CD1c-positive myeloid dendritic cell (primary cell): ENCODE measurements around the gene CENPO.

Experiments used
- DNase-seq: peaks from one replicate; pipeline ENCODE4 v3.0.0-alpha.2; 2016; ENCODE audit errors: extremely low spot score

The CENPO gene

GRCh38 chr2:24863641-24864040 lies 70.4 kb downstream of the CENPO start:
- DNase-seq: no peak

- no peak for DNase-seq
These were observed 73.7 kb downstream of the CENPO start for GRCh38 chr2:24866946-24867345.

- no peak for DNase-seq
These were observed 77.2 kb downstream of the CENPO start for GRCh38 chr2:24870440-24870839.

GRCh38 chr2:24870891-24871705 lies 77.9 kb downstream of the CENPO start:
- DNase-seq: no peak

- DNase-seq: no peak
These were observed 78.7 kb downstream of the CENPO start for GRCh38 chr2:24871852-24872333.
